ENCODE measurements around the gene RPS19. TPM values are rescaled to one million over a fixed set of nuclear protein-coding genes. Genes with fewer than 3 reads are reported as not detected.

RPS19 gene
- total and polyA plus RNA-seq, 4 donors: 1,039 to 4,419 (median 1,839) TPM

DNA sequence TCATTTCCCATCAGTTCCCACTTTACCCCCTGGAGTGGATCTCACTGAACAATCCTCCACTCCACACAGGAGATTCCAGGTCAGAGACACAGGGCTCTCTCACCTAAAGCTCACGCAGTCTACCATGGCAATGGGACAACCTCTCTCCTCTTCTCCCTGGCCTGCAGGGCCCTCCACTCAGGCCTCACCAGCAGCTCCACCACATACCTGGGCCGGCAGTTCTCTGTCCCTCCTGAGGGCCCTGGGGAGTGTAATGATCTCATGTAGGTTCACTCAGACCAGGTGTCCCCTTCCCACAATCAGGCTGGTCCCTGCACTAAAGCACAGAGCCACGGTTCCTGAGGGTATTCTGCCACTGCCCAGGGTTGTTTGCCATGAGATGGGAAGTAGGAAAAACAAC, 48.1 kb upstream of the RPS19 start:
- Histone ChIP-seq H3K9ac (ENCODE audit: insufficient read depth in 1 of 2, low read length in 2 of 2) (no peak overlapping the region), H3K36me3 (ENCODE audit: control insufficient read depth in 4 of 4, insufficient read depth in 4 of 4, low read length in 4 of 4) (no peaks in the 10 kb centered on the region), H3K27me3 (ENCODE audit: control insufficient read depth in 3 of 3, insufficient read depth in 3 of 3, low read length in 2 of 3) (no peaks in the 10 kb centered on the region), H3K4me1 (ENCODE audit: control insufficient read depth in 5 of 5, insufficient read depth in 5 of 5, low read length in 5 of 5) (no peaks in the 10 kb centered on the region), H3K27ac (ENCODE audit: low read depth in 1 of 2, low read length in 1 of 2) (no peak overlapping the region), H3K4me3 (no peak overlapping the region), H3K9me3 (ENCODE audit: control insufficient read depth in 4 of 4, insufficient read depth in 3 of 4, low read length in 3 of 4) (peaks cover 0 to 3% (median 0%) of the 10 kb centered on the region in 4 donors)
- WGBS, 2 donors: 68 to 77% methylated on average over 3 of the region's 3 CpGs
- TF ChIP-seq, protein P1, sequence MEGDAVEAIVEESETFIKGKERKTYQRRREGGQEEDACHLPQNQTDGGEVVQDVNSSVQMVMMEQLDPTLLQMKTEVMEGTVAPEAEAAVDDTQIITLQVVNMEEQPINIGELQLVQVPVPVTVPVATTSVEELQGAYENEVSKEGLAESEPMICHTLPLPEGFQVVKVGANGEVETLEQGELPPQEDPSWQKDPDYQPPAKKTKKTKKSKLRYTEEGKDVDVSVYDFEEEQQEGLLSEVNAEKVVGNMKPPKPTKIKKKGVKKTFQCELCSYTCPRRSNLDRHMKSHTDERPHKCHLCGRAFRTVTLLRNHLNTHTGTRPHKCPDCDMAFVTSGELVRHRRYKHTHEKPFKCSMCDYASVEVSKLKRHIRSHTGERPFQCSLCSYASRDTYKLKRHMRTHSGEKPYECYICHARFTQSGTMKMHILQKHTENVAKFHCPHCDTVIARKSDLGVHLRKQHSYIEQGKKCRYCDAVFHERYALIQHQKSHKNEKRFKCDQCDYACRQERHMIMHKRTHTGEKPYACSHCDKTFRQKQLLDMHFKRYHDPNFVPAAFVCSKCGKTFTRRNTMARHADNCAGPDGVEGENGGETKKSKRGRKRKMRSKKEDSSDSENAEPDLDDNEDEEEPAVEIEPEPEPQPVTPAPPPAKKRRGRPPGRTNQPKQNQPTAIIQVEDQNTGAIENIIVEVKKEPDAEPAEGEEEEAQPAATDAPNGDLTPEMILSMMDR (IDR thresholded peaks at IDR 0.05; ENCODE audit: control extremely low read depth, extremely low read depth): no peak
- no peak for DNase-seq
- ATAC-seq (ENCODE audit: insufficient read depth, low FRiP score): no peak

DNA sequence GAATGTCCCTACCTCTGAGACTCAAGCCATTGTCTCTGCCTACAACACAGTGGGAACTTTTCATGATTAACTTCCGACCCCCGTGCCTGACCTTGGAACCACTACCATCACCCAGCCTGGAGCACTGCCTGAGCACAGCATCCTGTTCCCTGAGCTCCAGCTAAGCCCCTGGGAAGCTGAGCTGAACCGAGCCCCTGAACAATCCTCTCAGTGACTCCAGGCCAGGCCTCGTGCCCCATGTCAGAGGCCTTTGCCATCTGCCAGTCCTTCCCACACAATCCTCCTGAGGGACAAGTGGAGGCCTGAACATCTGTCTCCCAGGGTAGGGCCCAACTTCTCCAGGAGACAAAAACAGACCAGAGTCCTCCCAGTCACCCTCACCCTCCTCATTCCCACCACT, 46.1 kb upstream of the RPS19 start:
- TF ChIP-seq, protein P1 (IDR thresholded peaks at IDR 0.05; ENCODE audit: control extremely low read depth, extremely low read depth): no peak
- Histone ChIP-seq H3K27me3 (ENCODE audit: control insufficient read depth in 3 of 3, insufficient read depth in 3 of 3, low read length in 2 of 3) (no peaks in the 10 kb centered on the region), H3K36me3 (ENCODE audit: control insufficient read depth in 4 of 4, insufficient read depth in 4 of 4, low read length in 4 of 4) (no peaks in the 10 kb centered on the region), H3K9me3 (ENCODE audit: control insufficient read depth in 4 of 4, insufficient read depth in 3 of 4, low read length in 3 of 4) (no peaks in the 10 kb centered on the region), H3K4me3 (no peak overlapping the region), H3K9ac (ENCODE audit: insufficient read depth in 1 of 2, low read length in 2 of 2) (no peak overlapping the region), H3K27ac (ENCODE audit: low read depth in 1 of 2, low read length in 1 of 2) (no peak overlapping the region), H3K4me1 (ENCODE audit: control insufficient read depth in 5 of 5, insufficient read depth in 5 of 5, low read length in 5 of 5) (no peaks in the 10 kb centered on the region)
- DNase-seq (no peak), ATAC-seq (ENCODE audit: insufficient read depth, low FRiP score) (no peak)
- WGBS, 2 donors: 62 to 78% methylated on average over 4 of the region's 4 CpGs

DNA sequence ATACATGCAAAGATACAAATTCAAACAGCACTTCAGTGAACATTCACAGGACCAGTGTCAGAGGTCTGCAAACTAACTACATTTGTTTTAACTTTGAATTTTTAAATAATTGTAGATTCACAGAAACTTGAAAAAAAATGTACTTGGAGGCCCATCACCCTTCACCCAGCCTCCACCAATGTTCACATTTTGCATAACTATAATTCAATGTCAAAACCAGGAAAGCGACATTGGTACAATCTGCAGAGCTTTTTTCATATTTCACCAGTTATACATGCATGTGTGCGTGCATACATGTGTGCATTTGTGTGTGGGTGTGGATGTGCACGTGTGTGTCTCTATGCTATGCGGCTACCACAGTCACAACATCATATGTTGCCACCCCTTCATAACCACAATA, 44.8 kb upstream of the RPS19 start:
- no peak for ATAC-seq (ENCODE audit: insufficient read depth, low FRiP score)
- H3K9me3 ChIP-seq (ENCODE audit: control insufficient read depth in 4 of 4, insufficient read depth in 3 of 4, low read length in 3 of 4): no peaks in the 10 kb centered on the region
- H3K27ac ChIP-seq (ENCODE audit: low read depth in 1 of 2, low read length in 1 of 2): no peak overlapping the region
- no peaks in the 10 kb centered on the region for H3K4me1 ChIP-seq (ENCODE audit: control insufficient read depth in 5 of 5, insufficient read depth in 5 of 5, low read length in 5 of 5)
- TF ChIP-seq, protein P1 (IDR thresholded peaks at IDR 0.05; ENCODE audit: control extremely low read depth, extremely low read depth): no peak
- H3K27me3 ChIP-seq (ENCODE audit: control insufficient read depth in 3 of 3, insufficient read depth in 3 of 3, low read length in 2 of 3): no peaks in the 10 kb centered on the region
- H3K36me3 ChIP-seq (ENCODE audit: control insufficient read depth in 4 of 4, insufficient read depth in 4 of 4, low read length in 4 of 4): no peaks in the 10 kb centered on the region
- 79 to 80% methylated on average over 4 of the region's 4 CpGs for WGBS, 2 donors
- no peak overlapping the region for H3K9ac ChIP-seq (ENCODE audit: insufficient read depth in 1 of 2, low read length in 2 of 2)
- no peak for DNase-seq
- H3K4me3 ChIP-seq: no peak overlapping the region

DNA sequence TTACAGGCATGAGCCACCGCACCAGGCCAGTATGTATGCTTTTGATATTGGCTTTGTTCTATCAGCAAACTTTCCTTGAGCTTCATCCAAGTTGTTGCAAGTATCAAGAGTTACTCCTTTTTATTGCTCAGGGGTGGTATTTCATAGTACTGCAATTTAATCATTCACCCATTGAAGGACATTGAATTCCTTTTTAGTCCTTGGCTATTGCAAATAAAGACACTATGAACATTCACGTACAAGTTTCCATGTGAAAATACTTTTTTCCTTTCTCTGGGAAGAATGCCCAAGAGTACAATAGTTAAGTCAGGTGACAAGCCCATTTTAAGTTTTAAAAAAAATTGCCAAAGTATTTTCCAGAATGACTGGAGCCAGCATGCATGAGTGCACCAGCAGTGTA, 43.3 kb upstream of the RPS19 start:
- Histone ChIP-seq H3K27ac (ENCODE audit: low read depth in 1 of 2, low read length in 1 of 2) (no peak overlapping the region), H3K36me3 (ENCODE audit: control insufficient read depth in 4 of 4, insufficient read depth in 4 of 4, low read length in 4 of 4) (no peaks in the 10 kb centered on the region), H3K4me3 (no peak overlapping the region), H3K4me1 (ENCODE audit: control insufficient read depth in 5 of 5, insufficient read depth in 5 of 5, low read length in 5 of 5) (no peaks in the 10 kb centered on the region), H3K9me3 (ENCODE audit: control insufficient read depth in 4 of 4, insufficient read depth in 3 of 4, low read length in 3 of 4) (no peaks in the 10 kb centered on the region), H3K9ac (ENCODE audit: insufficient read depth in 1 of 2, low read length in 2 of 2) (no peak overlapping the region), H3K27me3 (ENCODE audit: control insufficient read depth in 3 of 3, insufficient read depth in 3 of 3, low read length in 2 of 3) (no peaks in the 10 kb centered on the region)
- ATAC-seq (ENCODE audit: insufficient read depth, low FRiP score) (no peak), DNase-seq (peak in 1 of 3 donors; percentile 16)
- TF ChIP-seq, protein P1 (IDR thresholded peaks at IDR 0.05; ENCODE audit: control extremely low read depth, extremely low read depth): no peak
- WGBS, 2 donors: 55 to 68% methylated on average over 2 of the region's 2 CpGs

All from lung (tissue), 12 donors.